CD4-positive, alpha-beta T cell treated with Interleukin-4 for 1 hour (primary cell): ENCODE data around the gene AP1S2.

Experiments used
- DNase-seq, 2 donors: peaks; one replicate each; pipeline ENCODE4 v3.0.0-alpha.2; 2020 to 2022

AP1S2 gene

GRCh38 chrX:15804563-15804962, 50.0 kb downstream of the AP1S2 start:
- DNase-seq = no peak

- DNase-seq = no peak
Observed at GRCh38 chrX:15797707-15798106, 56.9 kb downstream of the AP1S2 start.

- DNase-seq = peak in 1 of 2 donors; percentile 42
Observed at GRCh38 chrX:15790769-15791290, 63.8 kb downstream of the AP1S2 start.

GRCh38 chrX:15789979-15790768, 64.4 kb downstream of the AP1S2 start, which contains the start of gene ZRSR2:
TSS of gene ZRSR2 (plus strand) at chrX:15790484. CDS start at chrX:15790496, 12 bp downstream.
- peak; percentile 89 to 92 for DNase-seq

- DNase-seq = peak in 1 of 2 donors; percentile 23
Observed at GRCh38 chrX:15786915-15787314, 67.7 kb downstream of the AP1S2 start.

- peak in 1 of 2 donors; percentile 36 for DNase-seq
Observed at GRCh38 chrX:15785176-15785750, 69.3 kb downstream of the AP1S2 start.

- peak; percentile 15 to 50 for DNase-seq
Observed at GRCh38 chrX:15781961-15782699, 72.5 kb downstream of the AP1S2 start.
